Mononuclear cell (primary cell): Measurements from ENCODE around the gene RNASE9. TPM values are rescaled to one million over a fixed set of nuclear protein-coding genes. Genes with fewer than 3 reads are reported as not detected.
"Not testable (repeated sequence)": the region's sequence is repeated elsewhere in the genome, so short reads cannot be mapped to it uniquely, and the experiment has no call there.

ENCODE experiments used
- H3K27me3 ChIP-seq: 2 replicates; pipeline ENCODE4 v1.6.0; 2011; ENCODE audit warnings: low read length, control low read depth; ENCODE audit not compliant: insufficient read depth
- H3K4me1 ChIP-seq: 2 replicates; pipeline ENCODE4 v1.5.1; 2011; ENCODE audit warnings: mild to moderate bottlenecking, low read length, control low read depth; ENCODE audit not compliant: insufficient read depth
- H3K4me3 ChIP-seq: 2 replicates; pipeline ENCODE4 v1.5.1; 2011; ENCODE audit warnings: mild to moderate bottlenecking, low read length, moderate library complexity
- H3K9me3 ChIP-seq: 2 replicates; pipeline ENCODE4 v1.5.1; 2011; ENCODE audit warnings: low read depth, mild to moderate bottlenecking, control low read depth, low read length
- total RNA-seq: library from RNA; depleted of rRNA; stranded (reverse); fragments of >200 nt; gene quantifications from one replicate; pipeline ENCODE4 v1.2.3, GENCODE V29; 2012

RNASE9 gene
- total RNA-seq, 1 donor: not detected

- H3K27me3 ChIP-seq: no peaks in the 10 kb centered on the region
- H3K9me3 ChIP-seq: no peaks in the 10 kb centered on the region
- peaks cover 6% of the 10 kb centered on the region for H3K4me1 ChIP-seq
- no peak overlapping the region for H3K4me3 ChIP-seq
These were observed 52.5 kb downstream of the RNASE9 start for GRCh38 chr14:20508367-20508766.

DNA sequence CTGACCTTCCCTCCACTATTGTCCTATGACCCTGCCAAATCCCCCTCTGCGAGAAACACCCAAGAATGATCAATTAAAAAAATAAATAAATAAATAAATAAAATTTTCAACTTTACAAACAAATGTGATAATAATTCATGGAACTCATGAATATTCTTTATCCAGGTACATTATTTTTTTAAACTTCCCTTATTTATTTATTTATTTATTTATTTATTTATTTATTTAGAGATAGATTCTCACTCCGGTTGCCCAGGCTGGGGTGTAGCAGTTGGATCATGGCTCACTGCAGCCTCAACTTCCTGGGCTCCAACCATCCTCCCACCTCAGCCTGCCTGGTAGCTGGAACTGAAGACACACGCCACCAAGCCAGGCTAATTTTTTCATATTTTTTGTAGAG lies 53.3 kb downstream of the RNASE9 start:
- H3K4me1 ChIP-seq, H3K4me3 ChIP-seq, H3K27me3 ChIP-seq, H3K9me3 ChIP-seq: not testable (repeated sequence)

- not testable (repeated sequence) for H3K27me3 ChIP-seq, H3K4me1 ChIP-seq, H3K9me3 ChIP-seq, H3K4me3 ChIP-seq
These were observed 54.1 kb downstream of the RNASE9 start for GRCh38 chr14:20506752-20507151.

GRCh38 chr14:20506276-20506675 lies 54.6 kb downstream of the RNASE9 start:
- not testable (repeated sequence) for H3K9me3 ChIP-seq, H3K27me3 ChIP-seq, H3K4me3 ChIP-seq, H3K4me1 ChIP-seq

Other genes starting within 250 kb of the RNASE9 start
- 39.7 TPM for gene CCNB1IP1, start 227.8 kb downstream of the RNASE9 start, total RNA-seq
- 6.0 TPM for gene PARP2, start 217.4 kb downstream of the RNASE9 start, total RNA-seq
- gene TEP1, start 147.5 kb downstream of the RNASE9 start, total RNA-seq: 17.3 TPM
- 0.10 TPM for gene KLHL33, start 124.9 kb downstream of the RNASE9 start, total RNA-seq
- gene OSGEP, start 106.2 kb downstream of the RNASE9 start, total RNA-seq: 22.4 TPM
- gene APEX1, start 105.8 kb downstream of the RNASE9 start, total RNA-seq: 42.5 TPM
- 50.7 TPM for gene PIP4P1, start 99.6 kb downstream of the RNASE9 start, total RNA-seq
- gene PNP, start 91.6 kb downstream of the RNASE9 start, total RNA-seq: 144 TPM
- not detected for gene RNASE10, start 55.5 kb downstream of the RNASE9 start, total RNA-seq
- not detected for gene RNASE11, start 27.0 kb upstream of the RNASE9 start, total RNA-seq
- not detected for gene RNASE12, start 30.3 kb upstream of the RNASE9 start, total RNA-seq
- not detected for gene OR6S1, start 80.6 kb upstream of the RNASE9 start, total RNA-seq
- 5.7 TPM for gene RNASE4, start 123.5 kb upstream of the RNASE9 start, total RNA-seq
- 1.3 TPM for gene ANG, start 127.7 kb upstream of the RNASE9 start, total RNA-seq
- gene EDDM3A, start 184.8 kb upstream of the RNASE9 start, total RNA-seq: not detected
- gene EDDM3B, start 207.4 kb upstream of the RNASE9 start, total RNA-seq: not detected
- gene RNASE6, start 220.2 kb upstream of the RNASE9 start, total RNA-seq: 31.5 TPM
- not detected for gene RNASE1, start 241.8 kb upstream of the RNASE9 start, total RNA-seq